Esophagus muscularis mucosa (tissue), 4 donors: ENCODE measurements around the gene ALKBH4.

Source experiments
- CTCF ChIP-seq, 3 experiments: fragments of 200-600 bp in 2 of 3; fragments of 450-650 bp in 1 of 3; sonication (generic) in 2 of 3; IDR thresholded peaks; one replicate each; pipeline ENCODE4 v1.5.1; 2017 to 2019; ENCODE audit warnings: antibody characterized with exemption in 3 of 3, mild to moderate bottlenecking in 2 of 3, moderate library complexity in 1 of 3
- EP300 ChIP-seq: sonication (generic); formaldehyde crosslinking; IDR thresholded peaks from one replicate; pipeline ENCODE4 v1.6.1; 2017; ENCODE audit warnings: antibody characterized with exemption
- POLR2AphosphoS5 ChIP-seq, 2 donors: sonication (generic); formaldehyde crosslinking; IDR thresholded peaks; one replicate each; pipeline ENCODE4 v1.6.1; 2017; ENCODE audit warnings: antibody characterized with exemption in 2 of 2

- TF ChIP-seq CTCF (IDR thresholded peaks at IDR 0.05) = no peak
- TF ChIP-seq POLR2AphosphoS5 (IDR thresholded peaks at IDR 0.05) = no peak
- no peak for TF ChIP-seq EP300
Observed at GRCh38 chr7:102454468-102454867, 10.2 kb downstream of the ALKBH4 start.
